Stimulated activated naive CD4-positive, alpha-beta T cell (primary cell): ENCODE measurements around the gene MAP3K13.
"Not testable (repeated sequence)": the region's sequence is repeated elsewhere in the genome, so short reads cannot be mapped to it uniquely, and the experiment has no call there.

Experiments used
- DNase-seq, 6 experiments: peaks; one replicate each; lab custom pipeline; 2025; lab: John Stamatoyannopoulos, UW

The MAP3K13 gene

GRCh38 chr3:185399737-185400667 is 37.1 kb downstream of the MAP3K13 start:
- no peak for DNase-seq

GRCh38 chr3:185400866-185401265 is 37.9 kb downstream of the MAP3K13 start:
- no peak for DNase-seq

GRCh38 chr3:185401319-185401955 is 38.5 kb downstream of the MAP3K13 start:
- no peak for DNase-seq

- no peak for DNase-seq
Measured at GRCh38 chr3:185402561-185402960, 39.6 kb downstream of the MAP3K13 start.

GRCh38 chr3:185403002-185403401 is 40.1 kb downstream of the MAP3K13 start:
- DNase-seq = no peak

- DNase-seq = no peak
Measured at GRCh38 chr3:185405243-185405642, 42.3 kb downstream of the MAP3K13 start.

- DNase-seq = no peak
Measured at GRCh38 chr3:185405664-185406063, 42.7 kb downstream of the MAP3K13 start.

GRCh38 chr3:185406121-185406620 is 43.2 kb downstream of the MAP3K13 start:
- DNase-seq = no peak

GRCh38 chr3:185409957-185410356 is 47.0 kb downstream of the MAP3K13 start:
- no peak for DNase-seq

GRCh38 chr3:185411133-185411532 is 48.2 kb downstream of the MAP3K13 start:
- no peak for DNase-seq

- DNase-seq = no peak
Measured at GRCh38 chr3:185416513-185416912, 53.6 kb downstream of the MAP3K13 start.

- not testable (repeated sequence) for DNase-seq
Measured at GRCh38 chr3:185418561-185418977, 55.6 kb downstream of the MAP3K13 start.

GRCh38 chr3:185420762-185421161 is 57.8 kb downstream of the MAP3K13 start:
- no peak for DNase-seq

GRCh38 chr3:185421577-185422232 is 58.8 kb downstream of the MAP3K13 start:
- DNase-seq = no peak

- no peak for DNase-seq
Measured at GRCh38 chr3:185422677-185423076, 59.7 kb downstream of the MAP3K13 start.

- DNase-seq = no peak
Measured at GRCh38 chr3:185423178-185423577, 60.2 kb downstream of the MAP3K13 start.

- DNase-seq = no peak
Measured at GRCh38 chr3:185424435-185424834, 61.5 kb downstream of the MAP3K13 start.

GRCh38 chr3:185430375-185430774 is 67.4 kb downstream of the MAP3K13 start:
- DNase-seq = no peak

- DNase-seq = no peak
Measured at GRCh38 chr3:185439745-185440466, 77.0 kb downstream of the MAP3K13 start.

- DNase-seq = no peak
Measured at GRCh38 chr3:185442031-185442430, 79.1 kb downstream of the MAP3K13 start.

GRCh38 chr3:185444329-185444728 is 81.4 kb downstream of the MAP3K13 start:
- no peak for DNase-seq

- DNase-seq = no peak
Measured at GRCh38 chr3:185448107-185448506, 85.2 kb downstream of the MAP3K13 start.
